ENCODE data around the gene TTC3.

Gene TTC3

DNA sequence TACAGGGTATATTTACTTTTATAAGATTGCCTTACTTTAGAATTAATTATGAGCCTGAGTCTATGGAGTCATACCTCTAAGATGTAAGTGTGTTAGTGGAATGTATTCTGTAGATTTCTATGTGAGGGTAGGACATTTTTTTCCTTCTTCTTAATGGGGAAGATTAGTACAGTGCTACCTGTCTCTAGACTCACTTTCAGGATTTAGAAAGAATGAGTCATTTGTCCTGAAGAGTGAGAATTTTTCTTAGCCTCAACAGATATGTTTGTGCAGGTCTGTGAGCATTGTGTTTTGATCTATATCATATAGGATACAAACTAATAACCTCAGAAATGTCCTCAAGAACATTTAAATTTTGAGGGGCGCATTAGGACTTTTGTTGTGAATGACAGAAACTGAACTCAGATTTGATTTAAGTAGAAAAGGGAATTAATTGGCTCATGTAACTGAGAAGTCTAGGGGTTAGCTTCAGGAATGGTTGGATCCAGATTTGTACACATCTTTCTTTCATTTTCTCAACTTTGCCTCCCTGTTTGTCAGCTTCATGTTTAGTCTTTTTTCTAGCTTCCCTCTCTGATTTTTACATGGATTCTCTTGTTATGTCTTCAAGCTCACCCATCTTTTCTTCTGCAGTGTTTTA, 45.3 kb downstream of the TTC3 start:
- DNase-seq (ENCODE audit: low read depth): no peak
- H3K4me3 ChIP-seq (ENCODE audit: control insufficient read depth, low read depth, low read length): no peak overlapping the region
- TF ChIP-seq, protein P1, sequence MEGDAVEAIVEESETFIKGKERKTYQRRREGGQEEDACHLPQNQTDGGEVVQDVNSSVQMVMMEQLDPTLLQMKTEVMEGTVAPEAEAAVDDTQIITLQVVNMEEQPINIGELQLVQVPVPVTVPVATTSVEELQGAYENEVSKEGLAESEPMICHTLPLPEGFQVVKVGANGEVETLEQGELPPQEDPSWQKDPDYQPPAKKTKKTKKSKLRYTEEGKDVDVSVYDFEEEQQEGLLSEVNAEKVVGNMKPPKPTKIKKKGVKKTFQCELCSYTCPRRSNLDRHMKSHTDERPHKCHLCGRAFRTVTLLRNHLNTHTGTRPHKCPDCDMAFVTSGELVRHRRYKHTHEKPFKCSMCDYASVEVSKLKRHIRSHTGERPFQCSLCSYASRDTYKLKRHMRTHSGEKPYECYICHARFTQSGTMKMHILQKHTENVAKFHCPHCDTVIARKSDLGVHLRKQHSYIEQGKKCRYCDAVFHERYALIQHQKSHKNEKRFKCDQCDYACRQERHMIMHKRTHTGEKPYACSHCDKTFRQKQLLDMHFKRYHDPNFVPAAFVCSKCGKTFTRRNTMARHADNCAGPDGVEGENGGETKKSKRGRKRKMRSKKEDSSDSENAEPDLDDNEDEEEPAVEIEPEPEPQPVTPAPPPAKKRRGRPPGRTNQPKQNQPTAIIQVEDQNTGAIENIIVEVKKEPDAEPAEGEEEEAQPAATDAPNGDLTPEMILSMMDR (IDR thresholded peaks at IDR 0.05; ENCODE audit: control insufficient read depth, insufficient read depth, low read depth, low read length, missing control alignments): no peak

- no peak for DNase-seq (ENCODE audit: low read depth)
- TF ChIP-seq, protein P1 (IDR thresholded peaks at IDR 0.05; ENCODE audit: control insufficient read depth, insufficient read depth, low read depth, low read length, missing control alignments): no peak
- no peak overlapping the region for H3K4me3 ChIP-seq (ENCODE audit: control insufficient read depth, low read depth, low read length)
Measured at GRCh38 chr21:37119421-37120218, 46.6 kb downstream of the TTC3 start.

- DNase-seq (ENCODE audit: low read depth): no peak
- H3K4me3 ChIP-seq (ENCODE audit: control insufficient read depth, low read depth, low read length): no peak overlapping the region
- TF ChIP-seq, protein P1 (IDR thresholded peaks at IDR 0.05; ENCODE audit: control insufficient read depth, insufficient read depth, low read depth, low read length, missing control alignments): no peak
Measured at GRCh38 chr21:37128076-37128475, 55.0 kb downstream of the TTC3 start.

GRCh38 chr21:37130971-37131370, 57.9 kb downstream of the TTC3 start:
- TF ChIP-seq, protein P1 (IDR thresholded peaks at IDR 0.05; ENCODE audit: control insufficient read depth, insufficient read depth, low read depth, low read length, missing control alignments): no peak
- no peak overlapping the region for H3K4me3 ChIP-seq (ENCODE audit: control insufficient read depth, low read depth, low read length)
- no peak for DNase-seq (ENCODE audit: low read depth)

DNA sequence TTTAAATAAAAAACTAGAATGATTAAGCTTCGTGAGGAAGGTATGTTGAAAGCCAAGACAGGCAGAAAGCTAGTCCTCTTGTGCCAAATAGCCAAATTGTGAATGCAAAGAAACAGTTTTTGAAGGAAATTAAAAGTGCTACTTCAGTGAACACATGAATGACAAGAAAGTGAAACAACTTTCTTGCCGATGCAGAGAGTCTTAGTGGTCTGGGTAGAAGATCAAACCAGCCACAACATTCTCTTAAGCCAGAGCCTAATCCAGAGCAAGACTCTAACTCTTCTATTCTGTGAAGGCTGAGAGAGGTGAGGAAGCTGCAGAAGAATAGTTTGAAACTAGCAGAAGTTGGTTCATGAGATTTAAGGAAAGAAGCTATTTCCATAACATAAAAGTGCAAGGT, 63.2 kb downstream of the TTC3 start:
- DNase-seq (ENCODE audit: low read depth): no peak
- no peak overlapping the region for H3K4me3 ChIP-seq (ENCODE audit: control insufficient read depth, low read depth, low read length)
- TF ChIP-seq, protein P1 (IDR thresholded peaks at IDR 0.05; ENCODE audit: control insufficient read depth, insufficient read depth, low read depth, low read length, missing control alignments): no peak

DNA sequence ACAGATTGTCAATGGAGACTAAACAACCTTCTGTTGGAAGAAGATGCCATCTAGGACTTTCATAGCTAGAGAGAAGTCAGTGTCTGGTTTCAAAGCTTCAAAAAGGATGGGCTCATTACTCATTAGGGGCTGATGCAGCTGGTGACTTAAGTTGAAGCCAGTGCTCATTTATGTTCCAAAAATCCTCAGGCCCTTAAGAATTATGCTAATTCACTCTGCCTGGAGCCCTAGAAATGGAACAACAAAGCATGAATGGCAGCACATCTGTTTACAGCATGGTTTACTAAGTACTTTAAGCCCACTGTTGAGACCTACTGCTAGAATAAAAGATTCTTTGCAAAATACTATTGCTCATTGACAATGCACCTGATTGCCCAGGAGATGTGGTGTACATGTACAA, 63.7 kb downstream of the TTC3 start:
- TF ChIP-seq, protein P1 (IDR thresholded peaks at IDR 0.05; ENCODE audit: control insufficient read depth, insufficient read depth, low read depth, low read length, missing control alignments): no peak

More for the DNA sequence above, 63.7 kb downstream of the TTC3 start:
- DNase-seq (ENCODE audit: low read depth): no peak
- H3K4me3 ChIP-seq (ENCODE audit: control insufficient read depth, low read depth, low read length): no peak overlapping the region
